H1 (cell line): ENCODE data around the gene GRK5. TPM values are rescaled to one million over a fixed set of nuclear protein-coding genes. Genes with fewer than 3 reads are reported as not detected.

ENCODE experiments used
- E2F6 ChIP-seq: IDR thresholded peaks from 2 replicates; pipeline ENCODE4 v1.6.1; 2012; ENCODE audit warnings: inconsistent platforms
- HDAC2 ChIP-seq, 2 experiments: fragments of 300-600 bp in 1 of 2; sonication (generic) in 1 of 2; IDR thresholded peaks; 2 replicates each; pipeline ENCODE4 v1.6.1; 2011 to 2012; ENCODE audit warnings: low read depth in 2 of 2, low read length in 2 of 2, mild to moderate bottlenecking in 2 of 2, moderate library complexity in 2 of 2, borderline replicate concordance in 1 of 2, inconsistent platforms in 1 of 2
- KDM4A ChIP-seq: IDR thresholded peaks from one replicate; pipeline ENCODE4 v1.7.1; 2012; ENCODE audit warnings: low read depth, mild to moderate bottlenecking, moderate library complexity, low read length, inconsistent platforms; ENCODE audit not compliant: severe bottlenecking
- polyA plus RNA-seq, 7 experiments: library from polyadenylated mRNA; depleted of rRNA in 3 of 7; stranded (reverse) in 5 of 7; unstranded in 2 of 7; fragments of >200 nt in 5 of 7; fragments of 200-250 nt in 2 of 7; gene quantifications; 1 replicate in 5 of 7; 2 replicates in 1 of 7; 4 replicates in 1 of 7; pipeline versions ENCODE4 v1.2.1 to v1.2.3, GENCODE V29; 2011 to 2013; ENCODE audit warnings: missing spikeins in 2 of 7, mixed read lengths in 2 of 7
- total RNA-seq: library from RNA; stranded (reverse); fragmentation: NEBNext Ultra II Directional; extraction: Animal tissue kit (Norgen Biotek cat#: 25700); gene quantifications from 2 replicates; pipeline ENCODE4 v1.2.1, GENCODE V29; 2021

Gene GRK5
- total and polyA plus RNA-seq, 2 of the 8 experiments (the other 6 are each of a cell fraction or from before 2014, with no cell fraction given): 0.54 to 2.5 TPM

- TF ChIP-seq E2F6 (no peak), HDAC2 (IDR thresholded peaks at IDR 0.05; ENCODE audit: borderline replicate concordance in 1 of 2, low read depth in 2 of 2, low read length in 2 of 2) (no peak), KDM4A (no peak)
Measured at GRCh38 chr10:119368991-119369869, 161.9 kb downstream of the GRK5 start (continued).
